NCI-H2107 treated with DMSO at 0.1 percent for 48 hours (cell line): ENCODE measurements around the gene FOLR3.
"Not testable (repeated sequence)": the region's sequence is repeated elsewhere in the genome, so short reads cannot be mapped to it uniquely, and the experiment has no call there.

ENCODE experiments used
- DNase-seq: peaks from one replicate; lab custom pipeline; 2025; ENCODE audit not compliant: unreplicated experiment; lab: John Stamatoyannopoulos, UW

FOLR3 gene

GRCh38 chr11:72135473-72135872, at the start of gene FOLR3:
TSS of gene FOLR3 (plus strand) at chr11:72135725. CDS start at chr11:72135953, 228 bp downstream.
- DNase-seq, result not testable (repeated sequence)

GRCh38 chr11:72088076-72088808, 47.3 kb upstream of the FOLR3 start:
- no peak for DNase-seq

GRCh38 chr11:72091292-72091691, 44.2 kb upstream of the FOLR3 start:
- no peak for DNase-seq

DNA sequence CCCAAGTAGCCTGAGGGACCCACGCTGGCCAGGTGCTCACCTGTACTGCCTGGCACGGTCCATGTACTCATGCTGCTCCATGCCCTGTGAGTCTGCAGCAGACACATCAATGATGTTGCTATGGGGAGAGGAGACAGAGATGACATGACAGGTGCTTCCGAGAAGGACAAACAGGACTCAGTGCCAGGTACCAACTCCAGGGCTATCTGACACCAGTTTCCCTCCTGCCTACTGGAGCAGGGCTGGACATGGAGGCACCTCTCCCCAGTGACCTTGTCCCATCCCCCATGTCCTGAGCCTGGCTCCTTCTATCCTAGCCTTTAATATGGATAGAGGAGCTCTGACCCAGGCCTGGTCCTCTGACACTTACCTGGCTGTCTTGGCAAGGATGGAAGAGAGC, 36.8 kb upstream of the FOLR3 start:
- DNase-seq, result no peak

GRCh38 chr11:72100009-72100408, 35.5 kb upstream of the FOLR3 start:
- no peak for DNase-seq

- DNase-seq, result no peak
These were observed 35.1 kb upstream of the FOLR3 start for GRCh38 chr11:72100462-72100861.

DNA sequence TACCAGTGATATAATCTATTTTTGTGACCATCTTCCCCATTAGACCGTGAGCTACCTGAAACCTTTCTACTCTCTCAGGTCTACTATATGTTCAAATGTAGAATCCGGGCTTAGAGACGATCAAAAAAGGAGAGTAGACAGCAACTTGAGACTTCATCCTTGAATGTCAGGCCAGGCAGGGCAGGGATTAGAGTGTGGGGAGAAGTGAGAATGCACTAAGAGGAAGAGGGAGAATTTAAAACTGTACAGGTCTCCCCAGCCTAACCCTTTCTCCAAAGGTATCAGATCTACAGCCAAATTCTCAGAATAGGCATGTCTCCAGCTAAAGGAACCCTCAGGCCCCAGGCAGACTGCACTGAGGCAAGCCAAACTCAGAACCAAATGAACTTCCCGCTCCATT, 33.4 kb upstream of the FOLR3 start:
- no peak for DNase-seq

DNA sequence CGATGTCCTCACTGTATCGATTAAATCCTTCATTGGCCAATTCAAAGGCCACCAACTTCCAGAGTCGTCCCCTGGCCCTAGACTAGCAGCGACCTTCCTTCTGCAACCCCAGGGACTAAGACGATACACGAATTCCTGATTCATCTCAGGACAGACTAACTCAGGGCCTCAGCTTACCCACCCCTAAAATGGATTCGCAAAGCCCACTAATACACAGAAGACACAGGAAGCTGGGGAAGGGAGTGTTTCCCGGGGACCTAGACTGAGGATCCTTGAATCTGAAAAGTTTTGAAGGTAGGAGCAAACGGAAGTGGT, 32.9 kb upstream of the FOLR3 start:
- DNase-seq, result no peak

DNA sequence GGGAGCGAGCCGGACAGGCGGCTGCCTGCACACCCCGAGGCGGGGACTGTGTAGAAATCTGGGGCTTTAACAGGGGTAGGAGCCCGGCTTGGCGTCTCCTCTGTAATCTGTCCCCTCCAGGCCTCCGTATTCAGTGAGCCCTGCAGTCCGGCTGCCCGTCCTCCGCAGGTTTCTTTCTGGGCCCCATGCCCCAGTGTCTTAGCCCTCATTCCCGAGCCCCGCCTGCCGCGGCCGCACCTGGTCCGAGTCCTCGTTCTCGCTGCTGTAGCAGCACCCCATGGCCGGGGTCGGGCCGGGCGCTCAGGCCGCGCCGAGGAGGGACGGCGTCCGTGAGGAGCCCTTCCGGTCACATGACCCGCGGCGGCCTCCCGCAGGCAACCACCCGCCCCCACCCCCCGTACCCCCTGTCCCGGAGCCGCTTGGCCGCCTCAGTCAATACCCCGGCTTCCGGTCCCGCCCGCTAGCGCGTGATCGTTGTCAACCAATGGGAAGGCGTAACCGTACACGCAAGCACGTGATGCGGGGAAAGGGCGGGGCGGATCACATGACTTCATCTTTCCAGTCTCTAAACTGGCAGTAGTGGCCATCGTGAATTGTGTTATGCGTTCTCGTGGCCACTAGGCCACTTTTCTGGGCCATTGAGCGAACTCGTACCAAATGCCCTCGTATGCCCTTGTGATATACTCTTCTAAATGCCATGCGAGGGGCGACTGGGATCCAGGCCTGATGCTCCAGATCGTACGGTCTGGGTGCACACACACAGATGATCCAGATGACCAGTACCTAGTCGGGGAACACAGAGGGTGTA, 32.4 kb upstream of the FOLR3 start, which contains the start of gene LAMTOR1:
Gene LAMTOR1, minus strand, starts transcription at position 352 of the 808 bp plus-strand sequence. Its CDS starts 73 bp downstream, at position 279.
- peak; percentile 92 for DNase-seq

- no peak for DNase-seq
These were observed 31.8 kb upstream of the FOLR3 start for GRCh38 chr11:72103754-72104167.

DNA sequence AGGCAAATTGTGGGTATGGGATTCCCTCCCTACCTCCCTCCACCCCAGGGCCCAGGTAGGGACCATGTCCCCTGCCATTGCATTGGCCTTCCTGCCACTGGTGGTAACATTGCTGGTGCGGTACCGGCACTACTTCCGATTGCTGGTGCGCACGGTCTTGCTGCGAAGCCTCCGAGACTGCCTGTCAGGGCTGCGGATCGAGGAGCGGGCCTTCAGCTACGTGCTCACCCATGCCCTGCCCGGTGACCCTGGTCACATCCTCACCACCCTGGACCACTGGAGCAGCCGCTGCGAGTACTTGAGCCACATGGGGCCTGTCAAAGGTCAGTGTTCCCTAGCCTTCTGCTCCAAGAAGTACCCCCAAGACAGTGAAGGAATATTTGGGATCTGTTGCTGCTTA, 29.6 kb upstream of the FOLR3 start, which contains the start of gene TOMT:
Gene TOMT, plus strand, starts transcription at position 37 of the 400 bp plus-strand sequence. Its CDS starts 28 bp downstream, at position 65.
- no peak for DNase-seq

DNA sequence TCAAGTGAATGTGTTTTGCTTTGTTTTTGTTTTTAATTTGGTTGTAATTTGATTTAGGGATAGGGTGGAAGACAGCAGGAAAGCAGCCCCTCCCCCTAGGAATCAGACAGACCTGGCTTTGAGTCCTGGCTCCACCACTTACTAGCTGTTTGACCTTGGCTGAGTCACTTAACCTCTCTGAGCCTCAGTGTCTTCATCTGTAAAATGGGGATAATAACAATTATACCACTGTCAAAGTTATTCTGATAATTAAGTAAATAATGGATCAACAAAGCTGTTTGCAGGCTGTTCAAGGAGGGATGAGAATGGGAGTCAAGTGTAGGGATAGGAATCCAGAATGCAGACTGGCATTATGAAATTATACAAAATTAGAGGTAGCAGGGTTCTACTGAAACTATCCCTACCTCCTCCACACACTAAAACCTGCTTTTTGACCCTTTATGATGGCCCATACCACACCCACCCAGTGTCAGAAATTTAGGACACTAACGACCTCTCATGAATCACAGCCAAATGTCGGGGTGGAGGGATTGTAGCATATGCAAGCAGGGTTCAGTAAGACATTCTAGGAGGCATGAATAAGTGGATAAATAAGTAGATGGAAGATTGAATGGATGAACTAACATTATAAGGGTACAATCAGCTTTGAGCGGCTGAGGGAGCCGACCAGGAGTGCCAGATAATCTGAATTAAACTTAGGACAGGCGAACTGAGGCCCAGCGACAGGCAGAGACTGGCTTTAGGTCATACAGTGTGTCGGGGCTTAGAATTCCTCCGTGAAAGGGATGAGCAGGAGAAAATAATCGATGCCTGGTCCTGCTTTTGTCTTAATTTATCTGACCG, 24.0 kb upstream of the FOLR3 start:
- no peak for DNase-seq

DNA sequence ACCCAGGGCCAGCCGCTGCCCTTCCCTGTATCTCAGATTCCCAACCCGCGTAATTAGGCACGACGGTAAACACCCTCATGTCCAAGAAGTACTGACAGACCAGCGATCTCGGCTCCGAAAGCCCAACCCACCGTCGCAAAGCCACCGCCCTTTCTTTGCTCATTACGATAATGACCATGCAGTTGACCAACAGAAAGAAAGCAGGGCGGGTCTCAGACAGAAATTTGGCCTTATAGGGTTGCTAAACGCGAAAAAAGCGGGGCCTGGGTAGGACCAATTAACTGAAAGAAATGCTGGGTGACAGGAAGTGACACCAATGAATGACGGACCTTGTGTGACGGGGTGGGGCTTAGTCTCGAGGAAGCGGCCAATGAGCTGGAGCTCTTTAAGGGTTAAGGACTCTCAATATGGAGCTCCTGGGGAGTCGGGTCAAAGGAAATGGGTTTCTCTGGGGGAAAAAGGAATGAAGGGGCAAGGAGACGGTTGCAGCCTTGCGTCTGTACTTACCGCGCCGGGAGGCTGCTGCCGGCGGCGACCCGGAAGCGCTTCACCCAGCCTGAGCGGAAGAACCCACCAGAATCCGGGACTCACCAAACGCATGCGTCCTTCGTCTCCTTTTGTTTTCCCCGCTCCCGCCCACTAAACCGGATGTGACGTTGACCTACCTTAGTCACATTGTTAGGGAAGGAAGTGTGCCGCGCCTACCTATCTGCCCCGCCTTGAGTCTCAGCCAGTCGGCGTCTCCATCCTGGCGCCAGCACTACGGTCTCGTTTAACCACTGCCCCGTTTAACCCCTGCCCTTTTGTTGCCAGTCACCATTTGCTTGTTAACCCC, 23.2 kb upstream of the FOLR3 start, which contains the start of gene ANAPC15:
Gene ANAPC15, minus strand, starts transcription at position 553 of the 835 bp plus-strand sequence. CDS start 1,419 bp downstream, outside the sequence.
- peak; percentile 98 for DNase-seq

- no peak for DNase-seq
These were observed 22.3 kb upstream of the FOLR3 start for GRCh38 chr11:72112978-72113808.

DNA sequence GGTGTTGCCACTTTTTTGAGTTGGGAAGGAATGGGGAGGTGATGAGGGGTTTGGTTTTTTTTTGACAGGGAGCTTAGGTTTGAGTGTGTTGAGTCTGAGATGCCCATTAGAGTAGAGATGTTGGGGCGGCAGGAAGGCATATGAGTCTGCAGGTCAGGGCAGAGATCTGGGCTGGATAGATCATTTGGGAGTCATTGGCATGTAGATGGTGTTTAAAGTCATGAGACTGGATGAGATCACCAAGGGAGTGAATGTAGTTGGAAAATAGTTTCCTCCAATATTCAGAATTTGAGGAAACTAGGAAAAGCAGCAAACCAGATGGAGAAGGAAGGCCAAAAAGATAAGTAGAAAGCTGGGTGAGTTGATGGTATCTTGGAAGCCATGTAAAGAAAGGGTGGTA, 21.0 kb upstream of the FOLR3 start:
- no peak for DNase-seq

DNA sequence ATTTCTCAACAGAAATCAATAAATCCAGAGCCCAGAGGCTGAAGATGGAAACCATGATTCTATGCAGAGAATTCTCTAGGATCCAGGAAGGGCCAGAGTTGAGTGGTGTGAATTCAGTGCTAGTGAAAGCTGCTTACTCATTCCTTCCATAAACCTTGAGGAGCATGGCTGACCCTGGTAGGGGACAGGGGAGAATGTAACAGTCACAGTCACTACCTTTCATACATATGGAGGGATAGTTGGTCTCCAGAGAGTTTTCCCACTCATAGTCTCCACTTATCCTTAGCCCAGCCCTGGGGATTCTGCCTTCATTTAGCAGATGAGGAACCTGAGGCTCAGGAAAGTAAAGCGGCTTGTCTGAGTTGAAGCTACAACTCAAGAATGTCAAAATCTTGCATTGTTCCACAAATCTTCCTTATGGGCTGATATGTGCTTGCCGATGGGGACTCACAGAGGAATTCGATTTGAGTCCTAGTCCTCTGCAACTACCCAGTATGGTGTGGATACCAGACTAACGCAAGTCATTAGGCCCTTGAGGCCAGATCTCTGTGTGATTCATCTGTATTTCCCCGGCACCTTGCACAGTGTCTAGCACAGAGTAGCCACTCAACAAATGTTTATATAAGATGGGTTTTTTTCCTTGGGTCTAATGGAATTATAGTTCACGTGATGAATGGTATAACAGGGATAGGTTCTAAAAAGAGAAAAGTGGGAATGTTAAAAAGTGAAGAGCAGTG, 19.3 kb upstream of the FOLR3 start:
- DNase-seq, result no peak

DNA sequence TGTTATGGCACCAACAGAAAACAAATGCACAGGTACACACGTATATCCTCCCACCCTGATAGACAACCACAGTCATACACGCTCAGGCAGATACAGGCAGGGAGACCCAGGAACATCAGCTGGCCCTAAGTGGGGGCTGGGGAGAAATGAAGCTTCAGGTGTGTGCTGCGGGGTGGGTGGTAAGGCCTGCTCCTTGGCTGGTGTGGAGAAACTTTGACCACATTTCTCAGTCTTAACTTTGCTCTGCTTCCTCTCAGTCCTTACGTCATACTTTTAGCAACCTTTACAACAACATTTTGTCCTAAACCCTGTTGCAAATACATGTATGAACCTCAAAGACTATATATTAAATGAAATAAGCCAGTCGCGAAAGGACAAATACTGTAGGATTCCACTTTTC, 16.3 kb upstream of the FOLR3 start:
- DNase-seq, result no peak

DNA sequence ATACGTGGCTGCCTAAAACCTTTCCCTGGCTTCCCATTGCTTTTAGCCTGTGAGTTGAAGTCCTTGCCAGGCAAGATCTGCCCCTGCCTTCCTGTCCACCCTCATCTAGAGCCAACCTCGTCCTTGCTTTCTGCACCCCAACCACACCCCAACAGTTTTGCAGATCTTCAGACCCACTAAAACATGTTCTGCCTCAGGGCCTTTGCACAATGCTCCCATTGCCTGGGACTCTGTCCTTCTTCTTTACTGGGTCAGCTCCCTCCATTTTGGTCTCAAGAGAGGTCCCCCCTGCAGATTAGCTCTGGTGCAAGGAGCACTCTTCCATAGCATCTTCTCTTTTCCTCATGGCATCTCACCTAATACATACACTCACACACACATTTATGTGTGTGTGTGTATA, 14.6 kb upstream of the FOLR3 start:
- no peak for DNase-seq

- no peak for DNase-seq
These were observed 12.9 kb upstream of the FOLR3 start for GRCh38 chr11:72122607-72123006.
